ENCODE measurements around the gene IDI1. TPM values are rescaled to one million over a fixed set of nuclear protein-coding genes. Genes with fewer than 3 reads are reported as not detected.

The IDI1 gene
- total and polyA plus RNA-seq, 2 of the 4 experiments (the other 2 are of a cell fraction): 27.3 to 27.4 TPM

DNA sequence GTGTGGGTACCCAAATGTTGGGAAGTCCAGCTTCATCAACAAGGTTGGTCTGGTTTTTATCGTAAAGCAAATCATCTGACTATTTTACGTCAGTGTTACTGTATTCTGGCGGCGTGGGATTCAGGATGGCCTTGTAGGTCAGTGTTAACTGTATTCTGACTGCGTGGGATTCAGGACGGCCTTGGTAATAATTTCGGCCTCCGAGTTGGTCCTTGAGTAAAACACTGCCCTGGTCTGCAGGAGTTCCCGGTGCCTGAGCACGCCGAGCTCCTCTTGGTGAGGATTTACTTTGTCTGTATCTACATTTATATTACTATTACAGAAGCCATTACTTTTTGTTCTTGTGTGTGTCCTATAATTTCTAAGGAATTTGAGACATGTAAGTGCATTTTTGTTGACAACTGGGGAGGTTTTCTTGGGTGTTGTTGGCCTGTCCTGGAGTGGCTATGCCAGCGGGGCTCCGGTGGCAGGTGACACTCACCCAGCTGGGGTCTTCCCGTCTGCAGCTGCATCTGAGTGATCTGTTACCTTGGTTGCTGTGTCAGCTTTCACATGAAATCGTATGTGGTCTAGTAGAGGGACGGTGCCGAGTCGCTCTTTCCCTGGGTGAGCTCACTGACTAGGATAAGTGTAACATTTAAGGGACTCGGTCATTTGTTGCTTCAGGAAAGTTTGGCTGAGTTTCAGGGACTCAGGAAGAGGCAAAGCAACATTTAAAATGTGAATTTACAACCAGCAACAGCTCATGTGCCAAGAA lies 51.5 kb downstream of the IDI1 start:
- dilution Hi-C loops (cut with HindIII; ENCODE audit: low sequenced_read_pairs, unreplicated experiment) (no loop called here), intact Hi-C loops (cut with micrococcal nuclease) (no loop called here), in situ Hi-C loops (cut with MboI; ENCODE audit: low sequenced_read_pairs) (no loop called here)
- H4K91ac ChIP-seq (ENCODE audit: insufficient read depth, low read depth, low read length): no peak overlapping the region
- no peaks in the 10 kb centered on the region for H3K27me3 ChIP-seq (ENCODE audit: control insufficient read depth, insufficient read depth, low read length)
- H3K14ac ChIP-seq (replicated peaks; ENCODE audit: low read depth, low read length): no peak overlapping the region
- H3K56ac ChIP-seq (ENCODE audit: extremely low read depth, insufficient read depth, low read length): no peak overlapping the region
- no peaks in the 10 kb centered on the region for H3K4me1 ChIP-seq (ENCODE audit: control insufficient read depth, insufficient read depth, low read length)
- H2AFZ ChIP-seq (replicated peaks; ENCODE audit: low read length, poor library complexity): no peak overlapping the region
- H3K9me1 ChIP-seq (ENCODE audit: insufficient read depth, low read length): no peaks in the 10 kb centered on the region; the same call in 1 of the 2 replicates
- H2AK9ac ChIP-seq (replicated peaks; ENCODE audit: low read depth, low read length, poor library complexity): no peak overlapping the region
- no peak overlapping the region for H2BK120ac ChIP-seq (ENCODE audit: low read depth, low read length)
- no peak overlapping the region for H4K8ac ChIP-seq (ENCODE audit: low read depth in 2 of 2, low read length in 2 of 2)
- peaks cover 53 to 58% of the 10 kb centered on the region in 2 experiments for H3K79me1 ChIP-seq (ENCODE audit: low read depth in 1 of 2, low read length in 2 of 2)
- WGBS, 2 experiments (ENCODE audit: extremely low coverage in 2 of 2, insufficient read length in 1 of 2): 100% methylated on average over 2 of the region's 19 CpGs; no CpG with 5 or more reads in 1 of the 2 experiments
- no peak overlapping the region for H3K27ac ChIP-seq (ENCODE audit: insufficient read depth, low read length)
- DNase-seq (no peak), ATAC-seq (ENCODE audit: low read depth) (no peak)
- H3K36me3 ChIP-seq (ENCODE audit: control insufficient read depth, insufficient read depth, low read length): peaks cover 63% of the 10 kb centered on the region
- H2BK20ac ChIP-seq (ENCODE audit: low read depth, low read length): no peak overlapping the region
- H4K20me1 ChIP-seq (ENCODE audit: insufficient read depth, low read length): peaks cover 26% of the 10 kb centered on the region
- CTCF ChIA-PET: no interaction called here
- H3K4me3 ChIP-seq (ENCODE audit: insufficient read depth, low read depth, low read length): no peak overlapping the region
- H3K9ac ChIP-seq (ENCODE audit: low read depth, low read length): no peak overlapping the region
- H2AK5ac ChIP-seq (ENCODE audit: low read depth, low read length): no peak overlapping the region
- POLR2A ChIA-PET (ENCODE audit: unreplicated experiment): no interaction called here
- no peak overlapping the region for H3K4me2 ChIP-seq (ENCODE audit: low read depth, low read length)
- H2BK5ac ChIP-seq (ENCODE audit: low read depth, low read length, poor library complexity, severe bottlenecking): no peak overlapping the region
- no TSS peak for BruUV-seq (replicated peaks)
- H3K23ac ChIP-seq (ENCODE audit: low read depth, low read length): no peak overlapping the region
- H3K9me3 ChIP-seq (ENCODE audit: control insufficient read depth, insufficient read depth, low read length): no peaks in the 10 kb centered on the region
- H2BK15ac ChIP-seq (ENCODE audit: low read depth, low read length): no peak overlapping the region
- no peak overlapping the region for H4K5ac ChIP-seq (ENCODE audit: low read depth, low read length)
- H3K4ac ChIP-seq (ENCODE audit: low read depth, low read length): no peak overlapping the region
- H3K18ac ChIP-seq (ENCODE audit: low read depth, low read length): no peak overlapping the region
- no peak for TF ChIP-seq RAD21 (IDR thresholded peaks at IDR 0.05; ENCODE audit: low read length)
- no peak for TF ChIP-seq CTCF (conservative IDR thresholded peaks at IDR 0.05; ENCODE audit: low read depth, low read length)
- no peak for TF ChIP-seq ELK1 (IDR thresholded peaks at IDR 0.05; ENCODE audit: borderline replicate concordance, low read depth, low read length)
- TF ChIP-seq RFX5 (IDR thresholded peaks at IDR 0.05; ENCODE audit: low read depth, low read length): no peak
